ENCODE results near the gene SPPL2B. TPM values are rescaled to one million over a fixed set of nuclear protein-coding genes. Genes with fewer than 3 reads are reported as not detected.

SPPL2B gene
- total RNA-seq, 4 donors from 2014 or later: 18.1 to 27.7 (median 23.2) TPM

DNA sequence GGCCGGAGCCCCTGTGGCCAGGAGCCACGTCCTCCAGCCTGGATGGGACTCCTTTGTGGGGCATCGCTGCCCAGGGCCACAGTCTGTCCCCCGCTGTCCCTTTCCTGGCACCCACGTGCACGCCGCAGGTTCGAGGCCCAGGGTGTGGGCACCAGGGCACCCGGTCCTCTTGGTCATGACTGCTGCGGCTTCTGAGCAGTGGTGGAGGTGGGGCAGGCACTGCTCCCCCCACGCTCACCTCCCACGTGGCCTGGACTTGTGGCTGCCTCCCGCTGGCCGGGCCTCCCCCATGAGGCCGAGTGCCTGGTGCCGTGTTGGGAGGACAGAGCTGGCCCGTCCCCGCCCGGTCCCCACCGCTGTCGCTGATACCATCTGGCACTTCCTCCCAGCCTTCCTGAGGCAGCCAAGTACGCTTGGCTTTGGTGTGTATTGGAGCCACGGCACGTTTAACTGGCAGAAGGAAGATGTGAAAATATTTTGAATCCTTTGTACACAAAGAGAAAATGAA is 12.8 kb downstream of the SPPL2B start:
- no peak overlapping the region for H3K4me3 ChIP-seq
- no peak for ATAC-seq
- H3K27ac ChIP-seq: no peak overlapping the region
- no peak for DNase-seq
- peaks cover 0 to 38% of the 10 kb centered on the region in 2 donors for H3K36me3 ChIP-seq
- intact Hi-C loops (cut with DNase I; ENCODE audit: low total_unique reads) (no loop called here), in situ Hi-C loops (cut with MboI; ENCODE audit: low sequenced_read_pairs in 4 of 4) (no loop called here)
- TF ChIP-seq POLR2A (IDR thresholded peaks at IDR 0.05): no peak
- TF ChIP-seq CTCF (IDR thresholded peaks at IDR 0.05 in 4 of 5, conservative IDR thresholded peaks at IDR 0.05 in 1 of 5): no peak
- H3K4me1 ChIP-seq: no peaks in the 10 kb centered on the region
- no peaks in the 10 kb centered on the region for H3K27me3 ChIP-seq
- no peaks in the 10 kb centered on the region for H3K9me3 ChIP-seq

GRCh38 chr19:2341982-2342381 is 13.5 kb downstream of the SPPL2B start:
- DNase-seq (no peak), ATAC-seq (no peak)
- H3K27me3 ChIP-seq: no peaks in the 10 kb centered on the region
- H3K36me3 ChIP-seq: peaks cover 0 to 38% of the 10 kb centered on the region in 2 donors
- H3K9me3 ChIP-seq: no peaks in the 10 kb centered on the region
- no peak overlapping the region for H3K27ac ChIP-seq
- TF ChIP-seq POLR2A (IDR thresholded peaks at IDR 0.05) (no peak), CTCF (IDR thresholded peaks at IDR 0.05 in 4 of 5, conservative IDR thresholded peaks at IDR 0.05 in 1 of 5) (no peak)
- intact Hi-C loops (cut with DNase I; ENCODE audit: low total_unique reads): no loop called here
- no peak overlapping the region for H3K4me3 ChIP-seq
- in situ Hi-C loops (cut with MboI; ENCODE audit: low sequenced_read_pairs in 4 of 4): no loop called here
- no peaks in the 10 kb centered on the region for H3K4me1 ChIP-seq

DNA sequence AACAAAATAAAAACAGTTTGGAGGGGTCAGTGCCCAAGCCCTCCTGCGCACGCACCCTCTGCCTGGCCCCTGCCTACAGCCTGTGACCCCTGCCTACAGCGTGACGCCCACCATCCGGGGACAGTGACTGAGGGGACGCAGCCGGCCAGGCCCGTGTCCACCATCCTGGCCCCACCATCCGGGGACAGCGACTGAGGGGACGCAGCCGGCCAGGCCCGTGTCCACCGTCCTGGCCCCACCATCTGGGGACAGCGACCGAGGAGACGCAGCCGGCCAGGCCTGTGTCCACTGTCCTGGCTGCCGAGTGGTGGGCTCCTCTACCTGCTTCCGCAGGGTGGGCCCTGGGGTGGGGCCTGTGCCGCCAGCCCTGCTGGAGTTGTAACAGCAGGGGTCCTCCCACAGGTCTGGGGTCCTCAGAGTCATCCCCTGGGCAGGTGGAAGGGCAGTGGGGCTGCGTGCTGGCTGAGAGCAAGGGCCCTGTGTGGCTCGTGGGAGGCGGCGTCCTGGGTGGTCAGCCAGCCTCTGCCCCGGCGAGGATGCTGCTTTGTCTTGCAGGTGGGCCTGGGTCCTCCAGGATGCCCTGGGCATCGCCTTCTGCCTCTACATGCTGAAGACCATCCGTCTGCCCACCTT is 14.3 kb downstream of the SPPL2B start:
- no peak for ATAC-seq
- H3K36me3 ChIP-seq: peaks cover 0 to 38% of the 10 kb centered on the region in 2 donors
- intact Hi-C loops (cut with DNase I; ENCODE audit: low total_unique reads): no loop called here
- no peaks in the 10 kb centered on the region for H3K9me3 ChIP-seq
- TF ChIP-seq CTCF (IDR thresholded peaks at IDR 0.05 in 4 of 5, conservative IDR thresholded peaks at IDR 0.05 in 1 of 5) (no peak), POLR2A (IDR thresholded peaks at IDR 0.05) (no peak)
- DNase-seq: no peak
- H3K4me1 ChIP-seq: no peaks in the 10 kb centered on the region
- H3K27me3 ChIP-seq: no peaks in the 10 kb centered on the region
- H3K27ac ChIP-seq: no peak overlapping the region
- in situ Hi-C loops (cut with MboI; ENCODE audit: low sequenced_read_pairs in 4 of 4): no loop called here
- no peak overlapping the region for H3K4me3 ChIP-seq

- no peaks in the 10 kb centered on the region for H3K9me3 ChIP-seq
- in situ Hi-C loops (cut with MboI; ENCODE audit: low sequenced_read_pairs in 4 of 4) (no loop called here), intact Hi-C loops (cut with DNase I; ENCODE audit: low total_unique reads) (no loop called here)
- DNase-seq: no peak
- H3K4me1 ChIP-seq: no peaks in the 10 kb centered on the region
- H3K36me3 ChIP-seq: peaks cover 0 to 39% of the 10 kb centered on the region in 2 donors
- no peak overlapping the region for H3K4me3 ChIP-seq
- no peaks in the 10 kb centered on the region for H3K27me3 ChIP-seq
- no peak for ATAC-seq
- H3K27ac ChIP-seq: no peak overlapping the region
- no peak for TF ChIP-seq CTCF (IDR thresholded peaks at IDR 0.05 in 4 of 5, conservative IDR thresholded peaks at IDR 0.05 in 1 of 5)
- no peak for TF ChIP-seq POLR2A (IDR thresholded peaks at IDR 0.05)
Observed at GRCh38 chr19:2343289-2343982, 15.0 kb downstream of the SPPL2B start.
